HTERT RPE-1 (cell line): ENCODE results near the gene EMSY.
"Not testable (repeated sequence)": the region's sequence is repeated elsewhere in the genome, so short reads cannot be mapped to it uniquely, and the experiment has no call there.

Source experiments
- in situ Hi-C: fragments of 300-500 bp; cut with MboI; formaldehyde crosslinking; loops from 4 replicates; pipeline ENCODE4 v1.14.3; 2020; ENCODE audit warnings: low sequenced_read_pairs

Gene EMSY

DNA sequence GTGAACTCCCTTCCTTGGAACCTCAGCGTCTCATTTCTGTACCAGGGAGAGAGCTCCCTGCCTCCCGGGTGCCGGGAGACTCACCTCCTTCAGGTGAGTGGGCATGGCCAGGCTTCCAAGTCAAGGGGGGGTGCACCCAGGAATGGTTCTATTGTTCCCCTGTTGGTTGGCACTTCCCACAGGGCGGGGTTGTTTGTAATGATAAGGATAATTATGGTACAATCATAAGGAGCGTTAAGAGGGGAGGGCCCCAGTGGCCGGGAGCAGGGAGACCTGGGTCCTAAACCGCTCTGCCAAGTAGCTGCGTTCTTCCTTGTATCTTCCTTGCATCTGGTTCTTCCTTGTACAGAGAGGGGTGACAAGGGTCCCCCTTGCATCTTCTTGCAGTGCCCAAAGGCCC is 146.6 kb downstream of the EMSY start:
- in situ Hi-C loops: no loop called here

DNA sequence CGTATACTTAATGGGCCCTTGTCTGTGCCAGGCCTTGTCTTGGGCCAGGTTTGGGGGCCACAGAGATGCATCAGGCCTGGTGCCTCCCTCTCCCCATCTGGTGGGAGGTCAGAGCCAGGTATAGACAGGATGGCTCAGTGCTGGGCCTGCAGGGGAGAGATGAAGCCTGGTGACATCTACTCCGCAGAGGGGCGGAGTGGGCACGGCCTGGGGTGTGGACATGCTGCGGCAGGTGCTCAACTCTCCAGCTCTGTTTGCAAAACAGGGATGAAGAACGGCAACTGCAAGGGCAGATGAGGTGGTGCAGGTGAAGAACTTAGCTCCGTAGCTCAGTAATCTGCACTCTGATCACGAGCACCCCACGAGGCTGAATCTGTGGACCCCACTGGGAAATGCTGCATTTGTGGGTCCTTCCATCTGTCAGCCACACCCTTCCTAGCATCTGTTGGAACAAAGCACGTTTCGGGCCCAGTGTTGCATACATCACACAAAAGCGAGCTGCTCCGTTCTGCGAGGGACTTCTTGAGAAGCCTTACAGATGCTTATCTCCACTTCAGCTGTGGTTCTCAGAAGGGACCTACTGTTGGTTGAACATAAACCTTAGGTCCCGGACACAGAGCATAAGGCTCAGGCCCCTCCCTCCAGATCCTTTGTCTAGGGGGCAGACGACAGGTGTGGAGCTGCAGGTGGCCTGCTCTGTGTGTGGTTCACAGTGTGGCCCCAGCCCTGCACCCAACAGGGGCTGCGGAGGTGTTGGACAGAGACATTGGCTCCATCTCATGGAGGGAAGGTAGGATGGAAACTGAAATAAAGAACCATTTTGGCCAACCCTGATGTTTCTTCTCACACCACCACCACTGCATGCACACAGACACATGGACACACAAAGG is 147.5 kb downstream of the EMSY start:
- in situ Hi-C loops: no loop called here

DNA sequence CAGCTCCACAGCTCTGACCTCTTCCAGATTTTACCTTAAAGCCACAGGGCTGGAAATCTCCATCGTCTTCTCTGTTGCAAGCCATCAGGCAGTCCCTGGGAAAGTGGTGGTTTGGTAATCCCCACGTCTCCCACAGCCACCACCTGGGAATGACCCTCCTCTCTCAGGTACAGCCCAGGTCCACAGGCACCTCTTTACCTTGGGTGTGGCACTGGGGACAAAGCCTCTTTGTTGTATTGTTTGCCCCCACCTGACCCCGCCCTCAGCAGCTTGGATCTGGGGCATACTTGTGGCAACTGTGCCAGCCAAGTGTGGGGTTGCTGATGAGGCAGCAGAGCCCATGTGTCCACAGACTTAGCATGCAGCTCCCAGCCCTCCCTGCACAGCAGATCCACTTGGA is 148.1 kb downstream of the EMSY start:
- in situ Hi-C loops: no loop called here

DNA sequence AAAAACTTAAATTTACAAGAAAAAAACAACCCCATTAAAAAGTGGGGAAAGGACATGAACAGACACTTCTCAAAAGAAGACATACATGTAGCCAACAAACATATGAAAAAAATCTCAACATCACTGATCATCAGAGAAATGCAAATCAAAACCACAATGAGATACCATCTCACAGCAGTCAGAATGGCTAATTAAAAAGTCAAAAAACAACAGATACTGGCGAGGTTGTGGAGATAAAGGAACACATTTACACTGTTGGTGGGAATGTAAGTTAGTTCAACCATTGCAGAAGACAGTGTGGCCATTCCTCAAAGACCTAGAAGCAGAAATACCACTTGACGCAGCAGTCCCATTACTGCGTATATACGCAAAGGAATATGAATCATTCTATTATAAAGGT is 150.3 kb downstream of the EMSY start:
- in situ Hi-C loops: not testable (repeated sequence)

DNA sequence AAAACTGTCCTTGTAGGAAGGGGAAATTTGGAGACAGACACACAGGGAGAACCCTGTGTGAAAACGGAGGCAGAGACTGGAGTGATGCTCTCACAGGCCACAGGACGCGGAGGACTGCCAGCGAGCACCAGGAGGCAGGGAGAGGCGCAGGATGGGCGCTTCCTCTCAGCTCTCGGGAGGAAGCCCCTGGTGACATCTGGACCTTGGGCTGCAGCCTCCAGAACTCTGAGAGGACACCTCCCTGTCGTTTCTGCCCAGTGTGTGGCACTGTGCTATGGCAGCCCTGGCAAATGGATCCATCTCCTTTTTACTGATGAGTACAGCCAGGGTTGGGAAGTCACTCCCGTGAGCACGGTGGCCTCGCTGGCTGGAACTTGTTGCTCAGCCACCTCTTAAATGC is 151.8 kb downstream of the EMSY start:
- in situ Hi-C loops: no loop called here

DNA sequence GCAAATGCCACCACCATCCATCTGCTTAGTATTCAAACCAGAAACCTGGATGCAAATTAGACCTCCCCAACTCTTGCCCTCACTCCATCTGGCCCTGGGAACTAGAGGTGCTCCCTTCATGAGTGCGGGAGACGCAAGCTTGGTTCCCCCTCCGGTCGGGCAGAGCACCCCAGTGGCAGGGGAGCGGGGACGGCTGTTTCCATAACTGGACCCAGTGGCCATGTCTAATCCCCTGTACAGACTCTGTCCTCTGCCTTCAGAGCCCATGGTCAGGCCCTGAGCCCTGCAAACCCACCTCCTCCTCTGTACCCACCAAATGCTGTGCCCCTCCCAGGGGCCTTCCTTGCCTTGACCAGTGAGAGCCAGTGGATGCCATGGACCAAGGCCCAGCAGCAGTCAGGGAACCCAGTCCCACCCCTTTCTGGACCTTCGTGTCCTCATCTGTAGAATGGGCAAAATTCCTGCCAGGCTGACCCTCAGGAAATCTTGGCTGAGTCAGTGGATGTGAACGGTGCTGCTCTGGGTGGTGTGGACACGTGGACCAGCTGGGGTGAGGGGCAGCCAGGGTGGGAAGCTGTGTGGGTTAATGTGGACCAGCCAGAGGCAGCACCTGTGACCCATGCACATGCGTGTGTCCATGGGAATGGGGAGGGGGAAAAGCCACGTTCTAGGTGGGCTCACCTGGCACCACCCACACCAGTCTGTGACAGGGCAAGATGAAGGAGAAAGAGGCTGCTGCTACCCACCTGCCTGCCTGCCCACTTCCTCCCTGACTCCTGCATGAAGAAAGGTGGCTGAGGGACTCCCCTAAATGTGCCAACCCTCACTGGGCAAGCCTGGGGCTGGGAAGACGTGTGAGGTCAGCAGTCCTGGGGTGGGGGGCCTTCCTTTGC is 153.0 kb downstream of the EMSY start:
- in situ Hi-C loops: no loop called here

DNA sequence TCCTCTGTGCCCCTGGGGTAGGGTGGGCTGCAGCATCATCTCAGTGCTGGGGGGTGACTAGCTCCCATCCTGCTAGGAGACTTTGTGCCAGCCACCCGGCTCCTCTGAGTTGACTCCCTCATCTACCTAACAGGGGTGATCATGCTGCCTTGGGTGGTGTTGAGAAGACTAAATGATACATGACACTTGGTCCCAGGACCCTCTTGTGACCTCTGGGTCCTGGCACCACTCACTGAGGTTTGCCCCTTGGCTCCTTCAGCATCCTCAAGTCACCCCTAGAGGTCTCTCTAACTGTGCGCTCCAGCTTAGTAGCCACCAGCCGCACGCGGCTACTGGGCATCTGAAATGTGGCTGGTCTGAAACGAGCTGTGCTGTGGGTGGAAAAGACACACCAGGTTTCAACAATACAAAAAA is 153.6 kb downstream of the EMSY start:
- in situ Hi-C loops: no loop called here

DNA sequence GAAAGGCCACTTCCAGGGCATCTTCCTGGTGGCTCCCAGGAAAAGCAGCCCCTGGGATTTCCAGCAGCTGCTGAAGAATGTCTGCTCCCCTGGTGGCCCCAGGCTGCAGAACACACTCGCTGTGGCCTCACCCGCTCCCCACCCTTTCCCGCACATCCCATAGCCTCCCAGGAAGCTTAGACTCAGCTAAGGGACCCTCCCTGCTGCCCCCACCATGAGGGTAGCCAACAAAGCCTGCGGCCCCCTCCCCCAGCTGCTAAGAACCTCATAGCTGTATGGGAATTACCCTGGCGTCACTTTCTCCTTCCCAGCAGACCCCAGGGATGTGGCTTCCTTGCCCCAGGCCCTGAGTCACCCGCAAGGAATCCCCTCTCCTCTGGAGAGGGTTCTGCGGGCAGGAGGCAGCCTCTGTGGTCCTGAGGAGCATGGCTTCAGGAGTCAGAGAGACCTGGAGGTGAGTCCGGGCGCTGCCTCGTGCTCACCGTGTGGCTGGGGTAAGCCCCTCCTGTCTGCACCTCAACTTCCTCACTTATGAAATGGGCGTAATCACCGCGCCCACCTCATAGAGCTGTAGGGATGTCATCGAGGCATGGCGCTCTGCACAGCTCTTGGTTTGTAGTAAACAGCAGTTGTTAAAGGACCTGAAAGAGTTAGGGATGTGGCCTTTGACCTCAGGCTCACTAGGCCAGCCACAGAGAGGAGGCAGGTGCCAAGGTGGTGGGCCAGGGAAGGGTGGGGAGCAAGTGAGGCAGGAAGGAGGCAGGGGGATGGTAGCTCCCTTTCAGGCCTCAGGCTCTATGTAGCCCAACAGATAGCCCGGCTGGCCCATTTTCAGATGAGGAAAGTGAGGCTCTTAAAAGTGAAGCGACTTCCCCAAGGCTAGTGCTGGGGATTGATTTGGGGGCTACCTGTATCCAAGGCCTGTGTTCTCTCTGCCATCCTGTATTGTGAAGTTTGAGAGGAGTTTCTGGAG is 154.5 kb downstream of the EMSY start:
- in situ Hi-C loops: no loop called here

DNA sequence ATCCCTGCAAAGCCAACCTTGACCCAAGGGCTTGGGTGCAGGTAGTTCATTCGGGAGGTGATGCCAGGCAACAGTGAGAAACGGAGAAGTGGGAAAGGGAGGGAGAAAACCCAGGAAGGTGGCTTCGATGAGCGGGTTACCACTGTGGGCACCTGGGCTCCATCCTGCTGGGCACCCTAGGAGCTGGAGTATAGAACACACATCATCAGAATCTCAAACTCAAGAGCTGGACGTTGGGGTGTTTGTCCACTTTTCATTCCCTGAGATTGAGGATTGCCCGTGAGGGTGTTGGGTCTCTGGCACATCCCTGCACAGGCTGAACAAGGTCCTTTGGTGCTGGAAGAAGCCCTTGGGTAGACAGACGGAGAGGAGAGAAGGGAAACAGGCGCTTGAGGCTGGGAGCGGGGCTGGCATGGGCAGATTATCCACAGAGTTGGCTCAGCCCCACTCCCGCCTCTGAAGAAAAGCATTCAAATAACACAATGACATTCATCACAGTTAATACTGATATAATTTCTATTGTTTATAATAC is 155.4 kb downstream of the EMSY start:
- in situ Hi-C loops: no loop called here

DNA sequence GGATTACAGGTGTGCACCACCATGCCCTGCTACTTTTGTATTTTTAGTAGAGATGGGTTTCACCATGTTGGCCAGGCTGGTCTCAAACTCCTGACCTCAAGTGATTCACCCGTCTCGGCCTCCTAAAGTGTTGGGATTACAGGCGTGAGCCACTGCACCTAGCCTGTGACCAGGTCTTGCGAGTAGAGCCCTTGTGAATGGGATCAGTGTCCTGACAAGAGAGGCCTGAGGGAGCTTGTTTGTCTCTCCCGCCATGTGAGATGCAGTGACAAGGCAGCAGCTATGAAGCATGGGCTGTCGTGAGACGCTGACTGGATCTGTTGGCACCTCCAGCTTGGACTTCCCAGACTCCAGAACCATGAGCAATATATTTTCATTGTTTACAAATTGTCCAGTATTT is 156.5 kb downstream of the EMSY start:
- in situ Hi-C loops: no loop called here

DNA sequence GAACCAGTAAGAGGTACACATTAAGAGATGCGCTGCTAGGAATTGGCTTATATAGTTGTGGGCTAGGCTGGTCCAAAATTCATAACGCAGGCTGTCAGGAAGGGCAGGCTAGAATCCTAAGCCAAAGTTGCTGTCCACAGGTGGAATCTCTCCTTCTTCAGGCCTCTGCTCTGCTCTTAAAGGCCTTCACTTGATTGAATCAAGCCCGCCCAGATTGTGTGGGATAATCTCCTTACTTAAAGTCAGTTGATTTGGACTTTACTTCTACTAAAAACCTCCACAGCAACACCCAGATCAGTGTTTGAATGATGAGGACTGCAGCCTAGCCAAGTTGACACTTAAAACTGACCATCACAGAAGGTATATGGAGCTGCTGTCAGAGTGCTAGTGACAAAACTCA is 156.9 kb downstream of the EMSY start:
- in situ Hi-C loops: no loop called here

DNA sequence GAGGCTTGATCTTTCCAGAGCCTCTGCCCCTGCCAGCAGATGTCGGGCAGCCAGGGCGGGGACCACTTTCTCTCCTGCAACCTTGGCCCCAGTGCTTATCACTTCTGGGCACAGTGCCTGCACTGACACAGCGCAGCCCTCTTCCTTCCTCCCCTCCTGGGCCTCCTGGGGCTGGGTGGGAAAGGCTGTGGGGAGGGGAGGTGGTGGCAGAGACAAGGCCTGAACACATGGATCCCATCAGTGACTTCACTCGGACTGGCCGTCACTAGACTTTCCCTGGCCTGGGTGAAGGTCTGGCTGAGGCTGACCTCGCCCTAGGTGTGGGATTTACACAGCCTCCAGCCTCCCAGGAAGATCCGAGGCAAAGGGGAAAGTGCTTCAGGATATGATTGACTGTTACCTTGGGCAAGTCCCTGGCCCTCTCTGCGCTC is 157.6 kb downstream of the EMSY start:
- in situ Hi-C loops: no loop called here
